ENCODE data around the gene CETN2.
"Not testable (repeated sequence)": the region's sequence is repeated elsewhere in the genome, so short reads cannot be mapped to it uniquely, and the experiment has no call there.

CETN2 gene

GRCh38 chrX:152831391-152831790 lies 834 bp upstream of the CETN2 start:
- DNase-seq = no peak

- DNase-seq = no peak
These were observed 5.6 kb downstream of the CETN2 start for GRCh38 chrX:152824841-152825374.

- DNase-seq = no peak
These were observed 6.9 kb downstream of the CETN2 start for GRCh38 chrX:152823657-152824056.

GRCh38 chrX:152822383-152823086 lies 8.0 kb downstream of the CETN2 start:
- DNase-seq = no peak

GRCh38 chrX:152821145-152821765 lies 9.3 kb downstream of the CETN2 start:
- peak; percentile 21 for DNase-seq

- DNase-seq = no peak
These were observed 10.8 kb downstream of the CETN2 start for GRCh38 chrX:152819732-152820131.

- no peak for DNase-seq
These were observed 11.3 kb downstream of the CETN2 start for GRCh38 chrX:152819266-152819665.

- no peak for DNase-seq
These were observed 12.2 kb downstream of the CETN2 start for GRCh38 chrX:152818356-152818755.

- peak; percentile 4 for DNase-seq
These were observed 13.3 kb downstream of the CETN2 start for GRCh38 chrX:152817078-152817764.

- no peak for DNase-seq
These were observed 16.5 kb downstream of the CETN2 start for GRCh38 chrX:152814048-152814447.

GRCh38 chrX:152813206-152813605 lies 17.4 kb downstream of the CETN2 start:
- no peak for DNase-seq

GRCh38 chrX:152810403-152810802 lies 20.2 kb downstream of the CETN2 start:
- DNase-seq = no peak

GRCh38 chrX:152806035-152806434 lies 24.5 kb downstream of the CETN2 start:
- DNase-seq = no peak

GRCh38 chrX:152798945-152799344 lies 31.6 kb downstream of the CETN2 start:
- DNase-seq = no peak

GRCh38 chrX:152787062-152787461 lies 43.5 kb downstream of the CETN2 start:
- DNase-seq = not testable (repeated sequence)

Data from suppressor macrophage treated with lipopolysaccharide for 4 hours (primary cell).